Choroid plexus epithelial cell (primary cell): ENCODE data around the gene PKP3.
"Not testable (repeated sequence)": the region's sequence is repeated elsewhere in the genome, so short reads cannot be mapped to it uniquely, and the experiment has no call there.

Experiments
- DNase-seq: peaks from one replicate; pipeline ENCODE4 v3.0.0-alpha.2; 2010; ENCODE audit warnings: low read depth
- H3K4me3 ChIP-seq: 2 replicates; pipeline ENCODE4 v1.5.1; 2011; ENCODE audit warnings: low read depth, mild to moderate bottlenecking, control low read depth, low read length, moderate library complexity
- CTCF ChIP-seq: conservative IDR thresholded peaks from 2 replicates; pipeline ENCODE4 v1.5.1; 2011; ENCODE audit warnings: low read depth, mild to moderate bottlenecking, control low read depth, inconsistent platforms, low read length, moderate library complexity

PKP3 gene

GRCh38 chr11:424232-424631 lies 30.2 kb downstream of the PKP3 start:
- TF ChIP-seq CTCF, result no peak
- DNase-seq, result no peak
- no peak overlapping the region for H3K4me3 ChIP-seq

- DNase-seq, H3K4me3 ChIP-seq: not testable (repeated sequence)
Measured at GRCh38 chr11:424766-425165, 30.8 kb downstream of the PKP3 start.

- H3K4me3 ChIP-seq, result no peak overlapping the region
- no peak for TF ChIP-seq CTCF
- DNase-seq, result no peak
Measured at GRCh38 chr11:425301-425700, 31.3 kb downstream of the PKP3 start.

- DNase-seq, result no peak
- no peak for TF ChIP-seq CTCF
Measured at GRCh38 chr11:426851-427250, 32.8 kb downstream of the PKP3 start.

GRCh38 chr11:428295-428694 lies 34.3 kb downstream of the PKP3 start:
- H3K4me3 ChIP-seq, result no peak overlapping the region
- no peak for TF ChIP-seq CTCF
- no peak for DNase-seq

More at GRCh38 chr11:426851-427250, 32.8 kb downstream of the PKP3 start:
- no peak overlapping the region for H3K4me3 ChIP-seq

GRCh38 chr11:429391-429790 lies 35.4 kb downstream of the PKP3 start:
- no peak overlapping the region for H3K4me3 ChIP-seq
- TF ChIP-seq CTCF, result no peak
- no peak for DNase-seq

GRCh38 chr11:429931-430456 lies 36.0 kb downstream of the PKP3 start:
- no peak overlapping the region for H3K4me3 ChIP-seq
- no peak for TF ChIP-seq CTCF
- no peak for DNase-seq
